Measurements from ENCODE around the gene SPEM1.

The SPEM1 gene

DNA sequence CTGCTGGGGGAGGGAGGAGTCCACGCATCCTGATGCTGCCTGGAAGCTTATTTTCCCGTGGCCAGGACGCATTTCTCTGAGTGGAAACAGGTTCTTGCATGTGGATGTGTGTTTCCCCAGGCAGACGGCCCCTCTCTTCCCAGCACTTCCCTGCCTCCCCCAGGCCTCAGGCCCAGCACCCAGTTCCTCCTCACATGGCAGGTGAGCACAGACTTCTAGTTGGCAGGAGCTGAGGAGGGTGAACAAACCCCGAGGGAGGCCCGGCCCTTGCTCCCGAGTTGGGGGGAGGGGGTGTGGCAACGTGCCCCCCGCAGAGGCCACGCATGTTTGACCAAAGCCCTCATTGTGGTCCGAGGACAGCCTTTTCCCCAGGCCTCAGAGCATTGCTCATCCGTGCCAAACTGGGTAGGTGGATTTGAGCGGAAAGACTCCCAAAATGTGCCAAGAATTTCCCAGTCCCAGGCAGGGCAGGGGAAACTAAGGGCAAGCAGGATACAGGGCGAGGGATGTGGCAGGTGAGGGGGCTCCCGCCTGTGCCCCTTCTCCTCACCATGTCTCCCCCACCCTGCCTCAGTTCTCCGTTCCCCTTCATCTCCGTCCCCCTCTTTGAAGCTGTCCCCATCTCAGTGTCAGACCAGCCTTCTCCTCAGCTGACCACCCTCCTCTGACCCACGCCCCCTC is 1.5 kb upstream of the SPEM1 start:
- no peak for ATAC-seq (replicated peaks)
- H3K4me3 Mint-ChIP-seq = no peak overlapping the region
- no peak for DNase-seq
- H3K4me1 Mint-ChIP-seq = no peaks in the 10 kb centered on the region
- peaks cover 0 to 14% of the 10 kb centered on the region in 2 donors for H3K27me3 Mint-ChIP-seq
- H3K9me3 Mint-ChIP-seq = no peaks in the 10 kb centered on the region
- no peaks in the 10 kb centered on the region for H3K36me3 Mint-ChIP-seq
- no peak overlapping the region for H3K27ac Mint-ChIP-seq

DNA sequence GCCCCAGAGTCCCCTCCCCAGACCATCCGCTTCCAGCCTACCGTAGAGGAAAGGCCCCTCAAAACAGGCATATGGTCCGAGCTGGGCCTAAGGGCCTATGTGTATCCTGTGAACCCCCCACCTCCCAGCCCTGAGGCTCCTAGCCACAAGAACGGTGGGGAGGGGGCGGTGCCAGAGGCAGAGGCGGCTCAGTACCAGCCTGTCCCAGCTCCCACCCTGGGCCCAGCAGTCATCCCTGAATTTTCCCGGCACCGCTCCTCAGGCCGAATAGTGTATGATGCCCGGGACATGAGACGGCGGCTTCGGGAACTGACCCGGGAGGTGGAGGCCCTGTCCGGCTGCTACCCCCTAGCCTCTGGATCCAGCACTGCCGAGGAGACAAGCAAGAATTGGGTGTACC is 1.1 kb downstream of the SPEM1 start:
- Mint-ChIP-seq H3K36me3 (no peaks in the 10 kb centered on the region), H3K4me3 (no peak overlapping the region), H3K27ac (no peak overlapping the region), H3K9me3 (no peaks in the 10 kb centered on the region), H3K4me1 (no peaks in the 10 kb centered on the region), H3K27me3 (peaks cover 14 to 16% of the 10 kb centered on the region in 2 donors)
- ATAC-seq (replicated peaks) = no peak
- DNase-seq = no peak

DNA sequence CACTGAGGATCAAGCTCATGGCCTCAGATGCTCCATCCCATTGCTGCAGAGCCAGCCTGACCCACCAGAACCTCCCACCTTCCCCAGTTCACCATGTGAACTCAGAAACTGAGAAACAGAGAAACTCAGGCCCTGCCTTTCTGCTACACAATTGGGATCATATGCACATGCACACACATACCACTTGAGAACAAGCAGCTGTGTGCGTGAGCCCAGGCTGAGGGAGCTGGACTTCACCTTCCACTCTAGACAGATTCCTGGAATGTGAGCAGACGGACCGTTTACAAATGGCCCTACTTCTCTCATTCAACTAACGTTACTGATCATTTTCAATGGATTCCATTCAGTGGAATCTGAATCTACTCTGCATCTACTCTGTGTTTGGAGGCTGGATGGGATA is 3.6 kb downstream of the SPEM1 start:
- H3K4me1 Mint-ChIP-seq = no peaks in the 10 kb centered on the region
- H3K36me3 Mint-ChIP-seq = no peaks in the 10 kb centered on the region
- no peak for ATAC-seq (replicated peaks)
- no peak overlapping the region for H3K4me3 Mint-ChIP-seq
- H3K27ac Mint-ChIP-seq = no peak overlapping the region
- peaks cover 15 to 16% of the 10 kb centered on the region in 2 donors for H3K27me3 Mint-ChIP-seq
- DNase-seq = no peak
- H3K9me3 Mint-ChIP-seq = no peaks in the 10 kb centered on the region

DNA sequence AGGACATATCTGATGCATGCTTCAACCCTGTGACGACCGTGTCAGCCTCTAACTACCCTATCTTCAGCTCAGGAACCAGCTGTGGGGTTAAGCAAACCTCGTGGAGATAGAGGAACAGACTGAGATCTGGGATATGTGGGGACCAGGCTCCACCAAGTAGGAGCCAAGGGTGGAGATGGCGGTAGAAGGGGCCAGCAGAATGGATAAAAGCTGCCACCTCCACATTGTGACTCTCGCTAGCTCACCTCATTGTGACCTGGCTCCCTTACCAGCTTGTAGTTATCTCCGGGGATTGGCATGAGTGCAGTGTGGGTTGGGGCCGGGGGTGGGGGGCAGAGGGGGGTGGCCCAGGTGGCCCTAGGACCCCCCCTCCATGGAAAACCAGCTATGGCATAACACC is 5.2 kb downstream of the SPEM1 start, which contains the start of gene SPEM2:
SPEM2 (plus strand) TSS at position 301 of the 400 bp plus-strand sequence; CDS start at position 374, 73 bp downstream.
- no peak for DNase-seq
- ATAC-seq (replicated peaks) = no peak
- no peaks in the 10 kb centered on the region for H3K9me3 Mint-ChIP-seq
- H3K4me1 Mint-ChIP-seq = no peaks in the 10 kb centered on the region
- H3K27me3 Mint-ChIP-seq = peaks cover 5 to 19% of the 10 kb centered on the region in 2 donors
- H3K27ac Mint-ChIP-seq = no peak within 1 kb of the TSS
- H3K4me3 Mint-ChIP-seq = no peak within 1 kb of the TSS
- H3K36me3 Mint-ChIP-seq = no peaks in the 10 kb centered on the region

DNA sequence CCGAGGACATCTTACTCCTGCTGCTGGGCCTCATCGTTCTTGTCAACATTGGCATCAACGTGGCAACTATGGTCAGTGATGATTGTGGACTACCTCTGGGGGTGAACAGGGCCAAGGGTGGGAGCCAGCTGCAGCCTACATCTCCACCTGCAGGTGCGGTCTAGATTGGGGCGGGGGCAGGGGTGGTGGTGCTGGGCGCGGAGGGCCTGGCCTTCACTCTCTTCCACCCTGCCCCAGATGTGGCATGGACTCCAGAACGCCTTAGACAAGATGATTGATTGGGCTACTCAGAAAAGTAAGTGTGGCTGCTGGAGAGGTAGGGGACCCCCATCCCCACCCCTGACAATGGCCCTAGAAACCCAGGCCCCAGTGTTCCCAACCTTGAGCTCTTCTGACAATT is 5.6 kb downstream of the SPEM1 start:
- ATAC-seq (replicated peaks) (no peak), DNase-seq (no peak)
- Mint-ChIP-seq H3K36me3 (no peaks in the 10 kb centered on the region), H3K4me1 (no peaks in the 10 kb centered on the region), H3K27me3 (peaks cover 5 to 20% of the 10 kb centered on the region in 2 donors), H3K4me3 (no peak overlapping the region), H3K9me3 (no peaks in the 10 kb centered on the region), H3K27ac (no peak overlapping the region)

DNA sequence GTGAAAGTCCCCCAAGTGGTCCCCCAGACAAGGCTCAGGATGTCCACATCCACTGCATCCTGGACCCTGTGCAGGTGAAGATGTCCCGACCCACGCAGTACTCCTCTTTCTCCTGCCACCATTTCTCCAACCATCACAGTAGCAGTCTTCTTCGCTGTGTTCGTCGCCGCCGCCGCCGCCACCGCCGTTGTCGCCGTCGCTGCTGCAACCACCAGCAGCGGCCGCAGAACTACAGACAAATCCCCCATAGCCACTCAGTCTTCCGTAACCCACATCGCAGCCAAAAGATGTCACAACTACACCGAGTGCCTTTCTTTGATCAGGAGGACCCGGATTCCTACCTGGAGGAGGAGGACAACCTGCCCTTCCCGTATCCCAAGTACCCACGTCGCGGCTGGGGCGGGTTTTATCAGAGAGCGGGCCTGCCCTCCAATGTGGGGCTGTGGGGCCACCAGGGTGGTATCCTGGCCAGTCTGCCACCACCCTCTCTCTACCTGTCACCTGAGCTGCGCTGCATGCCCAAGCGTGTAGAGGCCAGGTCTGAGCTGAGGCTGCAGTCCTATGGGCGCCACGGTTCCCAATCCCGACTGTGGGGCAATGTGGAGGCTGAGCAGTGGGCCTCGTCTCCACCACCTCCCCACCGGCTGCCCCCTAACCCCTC is 6.2 kb downstream of the SPEM1 start:
- Mint-ChIP-seq H3K27me3 (peaks cover 5 to 20% of the 10 kb centered on the region in 2 donors), H3K36me3 (no peaks in the 10 kb centered on the region), H3K9me3 (no peaks in the 10 kb centered on the region), H3K27ac (no peak overlapping the region), H3K4me1 (no peaks in the 10 kb centered on the region), H3K4me3 (no peak overlapping the region)
- ATAC-seq (replicated peaks) = no peak
- DNase-seq = no peak

DNA sequence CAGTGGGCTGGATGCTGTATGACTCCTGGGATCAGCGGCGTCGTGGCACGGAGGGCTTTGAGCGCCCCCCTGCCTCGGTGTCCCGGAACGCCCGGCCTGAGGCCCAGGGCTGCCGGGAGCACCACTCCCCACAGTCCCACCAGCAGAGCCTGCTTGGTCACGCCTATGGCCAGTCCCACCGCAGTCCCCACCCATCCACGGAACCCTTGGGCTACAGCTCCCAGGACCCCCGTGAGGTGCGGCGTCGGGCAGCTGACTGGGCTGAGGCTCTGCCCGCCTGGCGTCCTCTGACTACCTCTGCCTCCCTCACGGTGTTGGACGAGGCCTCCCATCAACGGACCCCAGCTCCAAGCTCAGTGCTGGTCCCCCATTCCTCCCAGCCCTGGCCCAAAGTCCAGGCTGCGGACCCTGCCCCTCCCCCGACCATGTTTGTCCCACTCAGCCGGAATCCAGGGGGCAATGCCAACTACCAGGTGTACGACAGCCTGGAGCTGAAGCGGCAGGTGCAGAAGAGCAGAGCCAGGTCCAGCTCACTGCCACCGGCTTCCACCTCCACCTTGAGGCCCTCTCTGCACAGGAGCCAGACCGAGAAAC is 6.9 kb downstream of the SPEM1 start:
- Mint-ChIP-seq H3K27ac (no peak overlapping the region), H3K36me3 (no peaks in the 10 kb centered on the region)

DNA sequence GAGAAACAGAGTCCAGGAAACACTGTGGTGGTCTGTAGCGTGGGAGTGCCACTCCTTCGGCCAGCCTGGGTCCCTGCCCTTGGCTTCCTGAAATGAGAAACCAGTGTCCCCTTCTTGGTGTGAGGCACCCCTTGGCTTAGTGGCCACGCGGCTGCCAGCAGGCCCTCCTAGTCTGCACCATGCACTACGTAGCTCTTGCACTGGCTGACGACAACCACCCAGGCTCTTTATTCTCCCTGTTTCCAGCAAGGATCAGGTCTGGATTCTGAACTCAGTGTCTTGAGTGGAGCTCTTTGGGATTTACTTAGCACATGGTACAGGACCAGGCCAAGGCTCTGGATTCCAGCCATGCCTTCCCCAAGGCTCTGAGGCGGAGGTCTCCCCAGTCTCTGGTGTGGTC is 7.4 kb downstream of the SPEM1 start:
- Mint-ChIP-seq H3K27ac (no peak overlapping the region), H3K36me3 (no peaks in the 10 kb centered on the region), H3K4me1 (no peaks in the 10 kb centered on the region), H3K9me3 (no peaks in the 10 kb centered on the region), H3K27me3 (peaks cover 5 to 20% of the 10 kb centered on the region in 2 donors), H3K4me3 (no peak overlapping the region)
- DNase-seq = no peak
- ATAC-seq (replicated peaks) = no peak

More for the DNA sequence above, 6.9 kb downstream of the SPEM1 start:
- DNase-seq (no peak), ATAC-seq (replicated peaks) (no peak)
- no peaks in the 10 kb centered on the region for H3K4me1 Mint-ChIP-seq
- peaks cover 5 to 20% of the 10 kb centered on the region in 2 donors for H3K27me3 Mint-ChIP-seq
- H3K9me3 Mint-ChIP-seq = no peaks in the 10 kb centered on the region
- H3K4me3 Mint-ChIP-seq = no peak overlapping the region

DNA sequence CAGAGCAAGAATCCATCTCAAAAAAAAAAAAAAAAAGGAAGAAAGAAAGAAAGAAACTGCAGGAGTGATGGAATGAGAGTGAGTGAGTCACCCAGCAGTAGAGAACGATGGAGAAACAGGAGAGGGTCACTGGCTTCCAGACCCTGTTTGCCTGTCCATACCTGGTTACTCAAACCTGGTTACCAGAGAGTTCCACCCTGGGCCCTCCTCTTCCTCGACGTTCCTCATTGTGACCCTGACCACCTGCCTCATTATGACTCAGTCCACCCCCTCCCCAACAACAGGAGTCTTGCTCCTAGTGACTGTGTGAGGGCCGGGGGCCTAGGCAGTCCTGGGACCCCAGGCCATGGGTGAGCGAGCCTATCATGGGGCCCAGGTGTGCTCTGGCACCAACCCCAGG is 8.4 kb downstream of the SPEM1 start, which contains the start of gene SPEM3:
SPEM3 (plus strand) TSS at position 301 of the 400 bp plus-strand sequence; CDS start at position 347, 46 bp downstream.
- H3K9me3 Mint-ChIP-seq = no peaks in the 10 kb centered on the region
- ATAC-seq (replicated peaks) = no peak
- H3K27me3 Mint-ChIP-seq = peaks cover 3 to 20% of the 10 kb centered on the region in 2 donors
- H3K4me3 Mint-ChIP-seq = no peak within 1 kb of the TSS
- peak within 1 kb of the TSS; percentile 79 for H3K27ac Mint-ChIP-seq
- H3K4me1 Mint-ChIP-seq = no peaks in the 10 kb centered on the region
- DNase-seq = no peak
- H3K36me3 Mint-ChIP-seq = no peaks in the 10 kb centered on the region

DNA sequence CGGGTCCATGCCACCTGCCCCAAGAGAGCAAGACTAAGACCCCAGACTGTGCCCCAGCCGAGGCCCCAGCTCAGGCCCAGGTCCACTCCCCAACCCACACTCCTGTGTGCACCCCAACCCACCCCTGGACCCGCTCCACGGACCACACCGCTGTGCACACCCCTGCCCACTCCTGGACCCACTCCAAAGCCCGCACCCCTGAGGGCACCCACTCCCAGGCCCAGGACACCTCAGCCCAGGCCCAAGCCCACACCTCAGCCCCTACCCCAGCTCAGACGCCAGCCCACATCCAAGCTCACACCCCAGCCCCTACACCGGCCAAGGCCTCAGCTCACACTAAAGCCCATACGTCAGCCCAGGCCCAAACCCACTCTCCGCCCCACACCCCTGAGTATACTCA is 9.6 kb downstream of the SPEM1 start:
- peak overlapping the region in 1 of 2 donors; percentile 10 for H3K4me3 Mint-ChIP-seq
- H3K4me1 Mint-ChIP-seq = no peaks in the 10 kb centered on the region
- no peak overlapping the region for H3K27ac Mint-ChIP-seq
- ATAC-seq (replicated peaks) (no peak), DNase-seq (no peak)
- H3K9me3 Mint-ChIP-seq = no peaks in the 10 kb centered on the region
- no peaks in the 10 kb centered on the region for H3K36me3 Mint-ChIP-seq
- peaks cover 0 to 15% of the 10 kb centered on the region in 2 donors for H3K27me3 Mint-ChIP-seq

DNA sequence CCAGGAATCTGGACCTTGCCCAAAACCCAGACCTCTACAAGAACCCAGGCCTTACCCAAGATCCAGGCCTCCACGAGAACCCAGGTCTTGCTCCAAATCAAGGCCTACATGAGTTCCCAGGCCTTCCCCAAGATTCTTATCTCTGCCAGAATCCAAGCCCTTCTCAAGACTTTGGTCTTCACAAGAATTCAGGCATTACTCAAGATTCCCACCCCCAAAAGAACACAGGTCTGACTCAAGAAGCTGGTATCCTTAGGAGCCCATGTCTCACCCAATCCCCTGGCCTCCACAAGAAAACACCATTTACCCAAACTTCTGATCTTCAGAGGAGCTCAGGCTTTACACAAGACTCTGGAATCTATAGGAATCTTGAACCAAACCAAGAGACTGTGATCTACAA is 11.1 kb downstream of the SPEM1 start:
- Mint-ChIP-seq H3K27me3 (peaks cover 0 to 6% of the 10 kb centered on the region in 2 donors), H3K36me3 (no peaks in the 10 kb centered on the region), H3K27ac (no peak overlapping the region), H3K9me3 (no peaks in the 10 kb centered on the region), H3K4me1 (peaks cover 3 to 5% of the 10 kb centered on the region in 2 donors), H3K4me3 (no peak overlapping the region)
- ATAC-seq (replicated peaks) (no peak), DNase-seq (no peak)

DNA sequence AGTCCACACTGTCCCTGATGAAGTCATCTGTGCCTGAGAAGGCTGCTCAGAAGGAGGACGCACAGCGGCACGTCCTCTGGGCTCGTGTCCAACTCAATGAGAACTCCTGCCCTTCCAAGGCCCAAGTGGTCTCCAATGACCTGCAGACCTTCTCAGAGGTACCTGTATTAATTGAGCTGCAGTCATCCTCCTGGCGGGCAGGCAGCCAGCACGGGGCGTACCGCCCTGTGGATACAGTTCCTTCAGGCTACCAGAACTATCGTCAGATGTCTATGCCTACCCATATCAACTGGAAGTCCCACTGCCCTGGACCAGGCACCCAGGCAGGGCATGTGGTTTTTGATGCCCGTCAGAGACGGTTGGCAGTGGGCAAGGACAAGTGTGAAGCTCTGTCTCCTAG is 12.2 kb downstream of the SPEM1 start:
- H3K4me1 Mint-ChIP-seq = peaks cover 9 to 16% of the 10 kb centered on the region in 2 donors
- H3K9me3 Mint-ChIP-seq = no peaks in the 10 kb centered on the region
- peaks cover 0 to 4% of the 10 kb centered on the region in 2 donors for H3K27me3 Mint-ChIP-seq
- H3K36me3 Mint-ChIP-seq = peaks cover 3% of the 10 kb centered on the region in 2 donors
- ATAC-seq (replicated peaks) (no peak), DNase-seq (no peak)
- peak overlapping the region; percentile 20 for H3K27ac Mint-ChIP-seq
- no peak overlapping the region for H3K4me3 Mint-ChIP-seq

DNA sequence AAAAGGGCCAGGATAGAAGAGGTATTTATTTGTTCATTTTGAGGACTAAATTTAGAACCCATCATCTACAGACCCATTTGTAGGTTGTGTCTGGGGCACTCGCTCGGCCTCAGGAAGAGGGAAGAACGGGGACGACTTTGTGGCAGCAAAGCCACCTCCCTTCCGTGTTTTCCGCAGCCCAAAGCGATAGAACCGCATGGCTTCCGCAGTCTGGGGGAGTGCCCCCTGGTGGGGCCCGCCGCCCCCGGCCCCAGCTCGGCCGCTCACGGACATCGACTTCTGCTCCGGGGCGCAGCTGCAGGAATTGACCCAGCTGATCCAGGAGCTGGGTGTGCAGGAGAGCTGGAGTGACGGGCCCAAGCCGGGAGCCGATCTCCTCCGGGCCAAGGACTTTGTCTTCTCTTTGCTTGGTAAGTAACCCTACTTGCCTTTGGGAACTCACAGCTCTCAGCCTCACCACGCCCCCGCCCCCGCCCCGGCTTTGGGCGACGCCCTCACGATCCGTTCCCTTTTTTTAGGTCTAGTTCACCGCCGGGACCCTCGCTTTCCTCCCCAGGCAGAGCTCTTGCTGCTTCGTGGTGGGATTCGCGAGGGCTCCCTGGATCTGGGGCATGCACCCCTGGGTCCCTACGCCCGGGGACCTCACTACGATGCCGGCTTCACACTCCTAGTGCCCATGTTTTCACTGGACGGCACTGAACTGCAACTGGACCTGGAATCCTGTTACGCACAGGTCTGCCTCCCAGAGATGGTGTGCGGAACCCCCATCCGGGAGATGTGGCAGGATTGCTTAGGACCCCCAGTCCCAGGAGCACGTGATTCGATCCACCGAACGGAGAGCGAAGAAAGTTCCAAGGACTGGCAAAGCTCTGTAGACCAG is 15.8 kb downstream of the SPEM1 start:
- peak; percentile 52 for DNase-seq
- H3K4me1 Mint-ChIP-seq = peaks cover 35 to 49% of the 10 kb centered on the region in 2 donors

More for the DNA sequence above, 15.8 kb downstream of the SPEM1 start:
- peak overlapping the region; percentile 89 to 94 for H3K4me3 Mint-ChIP-seq
- H3K27ac Mint-ChIP-seq = peak overlapping the region; percentile 93
- H3K36me3 Mint-ChIP-seq = peaks cover 14 to 16% of the 10 kb centered on the region in 2 donors
- H3K27me3 Mint-ChIP-seq = peaks cover 28 to 29% of the 10 kb centered on the region in 2 donors
- ATAC-seq (replicated peaks) = peak; percentile 34 to 45
- H3K9me3 Mint-ChIP-seq = no peaks in the 10 kb centered on the region

Data from stimulated activated naive B cell treated with anti-CD40 and anti-IgM and Interleukin-4, amounts not matched to agents 10 μg/mL and 1 μg/mL and 100 μg/mL, for 72 hours (primary cell).